ENCODE measurements around the gene OR14A16. TPM values are rescaled to one million over a fixed set of nuclear protein-coding genes. Genes with fewer than 3 reads are reported as not detected.

Gene OR14A16
- total RNA-seq, result not detected in 2 replicates
- long read RNA-seq, result 0 reads

GRCh38 chr1:247824023-247824422 lies at the start of gene OR14A16:
Gene OR14A16 (minus strand): TSS chr1:247824119. CDS start chr1:247815729, 8,390 bp downstream.
- DNase-seq (ENCODE audit: extremely low spot score, unreplicated experiment), result no peak
- no peak within 1 kb of the TSS for H3K4me3 Mint-ChIP-seq (ENCODE audit: unreplicated experiment)
- no peaks in the 10 kb centered on the region for H3K27me3 Mint-ChIP-seq (ENCODE audit: unreplicated experiment)
- H3K36me3 Mint-ChIP-seq (ENCODE audit: unreplicated experiment), result no peaks in the 10 kb centered on the region
- peaks cover 10% of the 10 kb centered on the region for H3K9me3 Mint-ChIP-seq (ENCODE audit: unreplicated experiment)
- H3K27ac Mint-ChIP-seq (ENCODE audit: unreplicated experiment), result no peak within 1 kb of the TSS
- H3K4me1 Mint-ChIP-seq (ENCODE audit: unreplicated experiment), result no peaks in the 10 kb centered on the region
- TF ChIP-seq CTCF (IDR thresholded peaks at IDR 0.05), result no peak

- Mint-ChIP-seq H3K4me3 (ENCODE audit: unreplicated experiment) (no peak overlapping the region), H3K27me3 (ENCODE audit: unreplicated experiment) (no peaks in the 10 kb centered on the region), H3K4me1 (ENCODE audit: unreplicated experiment) (no peaks in the 10 kb centered on the region), H3K27ac (ENCODE audit: unreplicated experiment) (no peak overlapping the region), H3K36me3 (ENCODE audit: unreplicated experiment) (peaks cover 3% of the 10 kb centered on the region), H3K9me3 (ENCODE audit: unreplicated experiment) (peaks cover 12% of the 10 kb centered on the region)
- TF ChIP-seq CTCF (IDR thresholded peaks at IDR 0.05), result no peak
- no peak for DNase-seq (ENCODE audit: extremely low spot score, unreplicated experiment)
Measured at GRCh38 chr1:247865416-247865815, 41.5 kb upstream of the OR14A16 start.

GRCh38 chr1:247864644-247865043 lies 40.7 kb upstream of the OR14A16 start:
- Mint-ChIP-seq H3K36me3 (ENCODE audit: unreplicated experiment) (peaks cover 3% of the 10 kb centered on the region), H3K4me3 (ENCODE audit: unreplicated experiment) (no peak overlapping the region), H3K27me3 (ENCODE audit: unreplicated experiment) (no peaks in the 10 kb centered on the region), H3K27ac (ENCODE audit: unreplicated experiment) (no peak overlapping the region), H3K9me3 (ENCODE audit: unreplicated experiment) (peaks cover 8% of the 10 kb centered on the region), H3K4me1 (ENCODE audit: unreplicated experiment) (no peaks in the 10 kb centered on the region)
- DNase-seq (ENCODE audit: extremely low spot score, unreplicated experiment), result no peak
- no peak for TF ChIP-seq CTCF (IDR thresholded peaks at IDR 0.05)

GRCh38 chr1:247862756-247863155 lies 38.8 kb upstream of the OR14A16 start:
- H3K27me3 Mint-ChIP-seq (ENCODE audit: unreplicated experiment), result no peaks in the 10 kb centered on the region
- peaks cover 4% of the 10 kb centered on the region for H3K9me3 Mint-ChIP-seq (ENCODE audit: unreplicated experiment)
- peaks cover 2% of the 10 kb centered on the region for H3K36me3 Mint-ChIP-seq (ENCODE audit: unreplicated experiment)
- no peak for DNase-seq (ENCODE audit: extremely low spot score, unreplicated experiment)
- no peak for TF ChIP-seq CTCF (IDR thresholded peaks at IDR 0.05)
- H3K4me1 Mint-ChIP-seq (ENCODE audit: unreplicated experiment), result peaks cover 5% of the 10 kb centered on the region
- H3K4me3 Mint-ChIP-seq (ENCODE audit: unreplicated experiment), result no peak overlapping the region
- H3K27ac Mint-ChIP-seq (ENCODE audit: unreplicated experiment), result no peak overlapping the region

- H3K27me3 Mint-ChIP-seq (ENCODE audit: unreplicated experiment), result no peaks in the 10 kb centered on the region
- peak overlapping the region; percentile 74 for H3K4me3 Mint-ChIP-seq (ENCODE audit: unreplicated experiment)
- H3K27ac Mint-ChIP-seq (ENCODE audit: unreplicated experiment), result no peak overlapping the region
- no peaks in the 10 kb centered on the region for H3K36me3 Mint-ChIP-seq (ENCODE audit: unreplicated experiment)
- no peak for DNase-seq (ENCODE audit: extremely low spot score, unreplicated experiment)
- peaks cover 4% of the 10 kb centered on the region for H3K9me3 Mint-ChIP-seq (ENCODE audit: unreplicated experiment)
- peaks cover 9% of the 10 kb centered on the region for H3K4me1 Mint-ChIP-seq (ENCODE audit: unreplicated experiment)
- no peak for TF ChIP-seq CTCF (IDR thresholded peaks at IDR 0.05)
Measured at GRCh38 chr1:247857985-247858619, 34.2 kb upstream of the OR14A16 start.
